Hindlimb muscle (tissue), 1 donor: Measurements from ENCODE around the gene KRTAP1-4. TPM values are rescaled to one million over a fixed set of nuclear protein-coding genes. Genes with fewer than 3 reads are reported as not detected.
"Not testable (repeated sequence)": the region's sequence is repeated elsewhere in the genome, so short reads cannot be mapped to it uniquely, and the experiment has no call there.

Source experiments
- DNase-seq: peaks from one replicate; pipeline ENCODE4 v3.0.0-alpha.2; 2013
- polyA plus RNA-seq: library from polyadenylated mRNA; unstranded; fragments of 120-200 nt; gene quantifications from one replicate; pipeline ENCODE4 v1.2.1, GENCODE V29; 2013; ENCODE audit not compliant: insufficient read length

The KRTAP1-4 gene
- polyA plus RNA-seq, 1 donor, result not detected

- DNase-seq, result not testable (repeated sequence)
Measured at GRCh38 chr17:41046735-41047465, 16.9 kb upstream of the KRTAP1-4 start, which contains the start of gene KRTAP2-1. Gene KRTAP2-1 (minus strand): TSS chr17:41047316. CDS start chr17:41047267, 49 bp downstream.

GRCh38 chr17:41042953-41043352 is 13.0 kb upstream of the KRTAP1-4 start:
- no peak for DNase-seq

DNA sequence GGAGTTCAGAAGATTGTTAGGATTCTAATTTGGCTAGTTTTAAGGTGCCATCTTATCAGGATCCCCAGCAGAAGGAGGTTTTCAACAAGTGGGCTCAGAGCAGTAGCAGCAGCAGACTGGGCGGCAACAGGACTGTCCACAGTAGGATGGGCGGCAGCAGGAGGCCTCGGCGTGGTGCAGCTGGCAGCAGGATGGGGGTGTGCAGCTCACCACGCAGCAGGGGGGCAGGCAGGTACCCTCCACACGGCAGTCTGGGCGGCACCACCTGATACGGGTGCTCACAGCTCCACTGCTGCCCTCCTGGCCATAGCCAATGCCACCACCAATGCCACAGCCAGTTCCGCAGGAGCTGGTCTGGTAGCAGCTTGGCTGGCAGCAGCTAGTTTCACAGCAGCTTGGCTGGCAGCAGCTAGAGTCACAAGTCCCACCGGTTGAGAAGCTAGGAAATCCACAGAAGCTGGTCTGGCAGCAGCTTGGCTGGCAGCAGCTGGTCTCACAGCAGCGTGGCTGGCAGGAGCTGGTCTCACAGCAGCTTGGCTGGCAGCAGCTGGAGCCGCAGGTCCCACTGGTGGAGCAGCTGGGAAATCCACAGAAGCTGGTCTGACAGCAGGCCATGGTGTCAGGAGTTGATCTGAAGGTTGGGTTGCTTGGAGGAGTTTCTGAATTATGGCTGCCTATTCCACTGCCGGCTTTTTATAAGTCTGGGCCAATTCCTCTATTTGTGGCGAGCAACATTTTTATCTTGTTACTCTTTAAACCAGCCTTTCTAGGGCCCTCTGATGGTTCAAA is 11.0 kb upstream of the KRTAP1-4 start, which contains the start of gene KRTAP1-1:
TSS of gene KRTAP1-1 (minus strand) at position 668 of the 789 bp plus-strand sequence. CDS start at position 615, 53 bp downstream.
- DNase-seq, result peak; percentile 6

DNA sequence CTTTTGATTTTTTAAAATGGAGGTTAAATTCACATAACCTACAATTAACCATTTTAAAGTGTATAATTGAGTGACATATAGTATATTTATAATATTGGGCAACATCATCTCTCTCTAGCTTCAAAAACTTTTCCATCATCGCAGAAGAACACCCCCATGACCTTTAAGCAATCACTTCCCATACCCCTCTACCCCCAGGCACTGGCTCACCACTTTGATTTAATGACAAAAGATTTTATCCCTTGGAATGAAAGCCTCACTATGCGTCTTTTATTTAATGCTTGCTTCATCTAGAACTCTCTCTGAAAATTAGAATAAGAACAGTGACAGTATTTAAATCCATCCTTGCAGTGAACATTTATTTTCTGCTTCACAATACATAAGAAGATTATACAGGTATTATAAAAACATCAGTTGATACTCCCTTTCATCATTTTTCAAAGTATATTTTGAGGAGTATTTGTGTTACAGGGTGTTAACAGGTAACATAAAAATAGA is 7.9 kb upstream of the KRTAP1-4 start:
- no peak for DNase-seq

DNA sequence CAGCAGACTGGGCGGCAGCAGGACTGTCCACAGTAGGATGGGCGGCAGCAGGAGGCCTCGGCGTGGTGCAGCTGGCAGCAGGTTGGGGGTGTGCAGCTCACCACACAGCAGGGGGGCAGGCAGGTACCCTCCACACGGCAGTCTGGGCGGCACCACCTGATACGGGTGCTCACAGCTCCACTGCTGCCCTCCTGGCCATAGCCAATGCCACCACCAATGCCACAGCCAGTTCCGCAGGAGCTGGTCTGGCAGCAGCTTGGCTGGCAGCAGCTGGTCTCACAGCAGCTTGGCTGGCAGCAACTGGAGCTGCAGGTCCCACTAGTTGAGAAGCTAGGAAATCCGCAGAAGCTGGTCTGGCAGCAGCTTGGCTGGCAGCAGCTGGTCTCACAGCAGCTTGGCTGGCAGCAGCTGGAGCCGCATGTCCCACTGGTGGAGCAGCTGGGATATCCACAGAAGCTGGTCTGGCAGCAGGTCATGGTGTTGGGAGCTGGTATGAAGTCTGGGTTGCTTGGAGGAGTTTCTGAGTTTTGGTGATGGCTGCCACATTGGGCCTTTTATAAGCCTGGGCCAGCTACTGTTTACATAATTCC is 4.4 kb upstream of the KRTAP1-4 start, which contains the start of gene KRTAP1-3:
TSS of gene KRTAP1-3 (minus strand) at position 529 of the 590 bp plus-strand sequence. CDS start at position 476, 53 bp downstream.
- not testable (repeated sequence) for DNase-seq

GRCh38 chr17:41026715-41027471 is 3.1 kb downstream of the KRTAP1-4 start, which contains the start of gene KRTAP1-5:
Gene KRTAP1-5 (minus strand): TSS chr17:41027208. CDS start chr17:41027155, 53 bp downstream.
- no peak for DNase-seq

DNA sequence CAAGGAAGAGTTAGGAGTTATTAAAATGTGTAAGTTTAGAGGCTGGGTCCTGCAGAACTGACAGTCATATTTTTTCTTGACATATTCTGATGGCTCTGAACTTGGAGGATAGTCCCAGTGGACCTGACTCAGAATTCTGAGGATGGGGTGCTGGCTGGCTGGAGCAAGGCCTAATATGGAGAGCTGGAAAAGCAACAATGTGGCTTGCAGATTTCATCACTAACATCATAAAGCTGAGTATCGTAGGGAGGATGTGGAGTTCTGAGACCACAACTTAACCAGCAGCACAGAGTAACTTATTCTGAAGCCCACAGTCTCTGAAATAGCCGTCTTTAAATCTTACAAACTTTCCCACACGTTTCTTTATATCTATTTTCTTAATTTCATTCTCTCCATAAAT is 5.3 kb downstream of the KRTAP1-4 start:
- DNase-seq, result no peak

DNA sequence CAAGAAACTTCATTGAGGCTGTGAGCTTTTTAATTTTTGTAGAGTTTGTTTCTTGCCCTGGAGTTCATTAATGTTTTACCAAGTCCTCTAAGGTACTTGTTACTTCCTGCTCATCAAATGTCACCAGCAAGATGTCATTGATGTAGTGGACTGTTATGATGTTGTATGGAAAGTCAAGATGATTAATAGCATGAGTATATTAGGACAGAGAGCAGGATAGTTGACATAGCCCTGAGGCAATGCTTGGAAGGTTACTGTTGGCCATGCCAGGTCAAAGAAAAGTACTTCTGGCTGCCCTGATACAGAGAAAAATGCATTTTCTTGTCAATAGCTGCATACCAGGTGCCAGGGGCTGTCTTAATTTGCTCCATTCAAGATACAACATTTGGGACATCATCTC is 9.7 kb downstream of the KRTAP1-4 start:
- no peak for DNase-seq

- DNase-seq, result no peak
Measured at GRCh38 chr17:41019415-41019814, 10.6 kb downstream of the KRTAP1-4 start.

DNA sequence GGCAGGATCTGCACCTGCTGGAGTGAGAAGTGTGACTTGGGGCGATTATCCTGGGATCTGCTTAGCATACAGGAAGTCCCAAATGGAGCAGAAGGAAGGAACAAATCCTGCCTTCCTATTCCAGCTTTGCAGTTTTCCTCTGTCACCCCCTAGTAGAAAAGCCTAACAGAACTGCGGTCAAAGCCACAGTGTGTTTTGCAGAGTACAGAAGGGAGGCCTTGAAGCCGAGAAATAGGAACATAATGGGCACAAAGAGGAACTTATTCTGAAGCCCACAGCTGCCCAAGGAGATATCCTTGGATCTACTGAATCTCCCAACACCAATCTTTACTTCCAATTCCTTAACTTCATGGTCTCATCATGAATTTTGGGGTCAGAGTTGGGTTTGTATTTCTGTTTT is 11.5 kb downstream of the KRTAP1-4 start:
- DNase-seq, result no peak

DNA sequence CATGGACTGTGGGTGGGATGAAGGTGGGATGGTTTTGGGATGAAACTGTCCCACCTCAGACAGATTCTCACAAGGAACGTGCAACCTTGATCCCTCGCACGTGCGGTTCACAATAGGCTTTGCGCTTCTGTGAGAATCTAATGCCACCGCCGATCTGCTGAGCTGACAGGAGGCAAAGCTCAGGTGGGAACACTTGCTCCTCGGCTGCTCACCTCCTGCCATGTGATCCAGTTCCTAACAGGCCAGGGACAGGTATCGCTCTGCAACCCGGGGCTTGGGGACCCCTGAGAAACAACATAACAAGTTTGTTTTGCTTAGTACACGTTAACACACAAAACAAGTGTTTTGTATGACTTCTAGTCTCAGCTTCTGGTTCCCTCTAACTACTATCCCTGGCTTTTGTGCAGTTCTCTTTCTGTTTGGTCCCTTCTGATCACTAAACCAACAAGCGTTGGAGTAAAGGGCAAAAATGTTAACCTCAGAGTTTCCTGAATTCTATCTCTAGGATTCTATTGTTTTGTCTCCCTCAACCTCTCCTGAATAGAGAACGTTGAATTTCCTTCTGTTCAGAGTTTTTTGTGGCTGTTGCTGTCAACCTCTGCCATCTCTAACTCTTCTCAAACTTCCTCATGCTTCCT is 13.3 kb downstream of the KRTAP1-4 start:
- DNase-seq, result no peak

DNA sequence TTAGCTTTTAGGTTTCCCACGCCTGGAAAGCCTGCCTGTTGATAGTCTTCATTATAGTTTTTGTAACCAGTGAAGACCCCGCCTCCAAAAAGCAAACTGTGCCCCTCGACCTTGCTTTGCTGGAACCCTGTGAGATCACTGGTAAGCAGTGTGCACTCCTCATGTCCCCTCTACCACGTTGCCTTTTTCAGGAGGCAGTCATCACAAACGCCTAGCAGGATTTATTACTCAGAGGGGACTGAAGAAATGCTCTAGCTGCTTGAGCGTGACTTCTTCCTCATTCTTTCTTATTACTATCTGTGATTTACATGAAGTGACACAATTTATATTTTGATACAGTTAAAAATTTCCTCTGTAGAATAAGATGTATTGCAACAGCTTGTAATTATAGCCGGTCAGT is 14.5 kb downstream of the KRTAP1-4 start:
- no peak for DNase-seq

DNA sequence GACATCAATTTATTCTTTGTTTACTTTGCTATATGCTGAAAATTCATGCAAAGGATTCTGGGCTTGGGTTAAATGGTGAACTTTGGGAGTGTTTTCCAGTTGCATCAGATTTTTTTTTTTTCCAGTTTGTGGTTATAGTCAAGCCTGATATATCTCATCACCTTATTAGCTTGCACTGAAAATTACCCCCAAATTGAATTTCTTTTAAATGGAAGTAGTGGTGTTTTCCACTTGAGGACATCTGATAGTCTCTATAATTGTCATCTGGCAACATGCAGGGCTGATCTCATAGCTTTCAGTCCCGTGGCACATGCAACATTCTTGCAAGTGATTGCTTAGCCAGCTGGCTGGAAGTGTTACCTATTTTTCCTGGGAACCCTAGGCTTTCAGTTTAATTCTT is 16.4 kb downstream of the KRTAP1-4 start:
- DNase-seq, result peak; percentile 9

DNA sequence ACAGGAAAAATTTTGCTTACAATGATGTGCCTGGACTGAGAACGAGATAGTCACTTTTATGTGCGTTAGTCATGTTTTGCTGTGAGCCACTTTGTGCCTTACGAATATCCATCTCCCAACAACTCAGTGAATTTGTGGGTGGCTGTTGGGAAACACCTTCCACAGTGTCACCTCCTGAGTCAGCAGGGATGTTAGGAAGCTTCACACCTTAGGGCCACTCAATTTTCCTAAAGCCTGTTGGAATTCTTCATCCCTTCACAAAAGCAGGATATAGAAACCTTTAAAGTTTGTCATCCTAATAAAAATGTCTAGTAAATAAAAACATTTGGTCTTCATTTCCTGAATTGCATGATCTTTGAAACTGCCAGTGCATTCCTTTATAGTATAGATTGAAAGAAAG is 16.8 kb downstream of the KRTAP1-4 start:
- DNase-seq, result no peak

DNA sequence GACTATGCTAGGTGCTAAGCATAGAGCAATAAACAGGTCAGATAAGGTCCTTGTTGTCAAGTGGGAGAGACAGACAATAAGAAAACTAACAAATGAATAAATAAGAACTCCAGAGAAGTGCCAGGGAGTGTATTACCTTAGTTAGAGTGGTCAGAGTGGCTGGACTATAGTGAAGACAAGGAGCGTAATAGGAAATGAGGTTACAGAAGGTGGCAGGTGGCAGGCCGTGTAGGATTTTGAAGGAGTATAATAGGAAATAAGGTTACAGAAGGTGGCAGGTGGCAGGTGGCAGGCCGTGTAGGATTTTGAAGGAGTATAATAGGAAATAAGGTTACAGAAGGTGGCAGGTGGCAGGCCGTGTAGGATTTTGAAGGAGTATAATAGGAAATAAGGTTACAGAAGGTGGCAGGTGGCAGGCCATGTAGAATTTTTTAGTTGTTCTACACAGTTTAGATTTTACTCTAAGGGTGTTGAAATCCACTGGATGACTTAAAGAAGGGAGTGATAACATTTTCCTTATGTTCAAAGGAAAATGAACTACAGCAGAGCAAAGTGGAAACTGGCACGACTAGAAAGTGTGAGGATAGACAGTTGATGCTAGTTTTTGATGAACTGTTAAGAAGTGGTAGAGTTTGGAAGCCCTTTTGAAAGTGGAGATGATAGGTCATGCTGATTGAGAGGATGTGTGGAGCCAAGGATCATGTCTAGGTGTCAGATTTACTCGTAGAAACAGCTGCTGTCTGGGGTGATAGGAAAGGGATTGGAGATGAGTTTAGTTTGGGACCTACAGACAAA is 17.5 kb downstream of the KRTAP1-4 start:
- DNase-seq, result no peak

DNA sequence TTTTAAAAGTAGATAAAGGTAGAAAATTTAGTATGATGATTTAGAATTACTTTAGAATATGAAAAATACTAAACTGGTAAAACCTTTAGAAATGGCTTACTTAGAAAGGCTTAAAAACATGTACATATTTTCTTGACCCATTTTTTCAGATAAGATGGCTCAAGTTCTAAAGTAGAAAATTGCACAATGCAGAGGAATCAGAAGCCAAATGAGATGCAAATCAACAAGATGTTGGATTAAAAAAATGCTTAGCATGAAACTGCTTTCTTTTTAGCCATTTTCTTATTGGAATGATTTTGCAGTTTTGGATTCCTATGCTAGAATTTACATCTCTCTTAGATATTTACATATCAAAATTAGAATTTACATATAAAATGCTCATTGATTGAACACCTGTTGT is 19.6 kb downstream of the KRTAP1-4 start:
- no peak for DNase-seq

DNA sequence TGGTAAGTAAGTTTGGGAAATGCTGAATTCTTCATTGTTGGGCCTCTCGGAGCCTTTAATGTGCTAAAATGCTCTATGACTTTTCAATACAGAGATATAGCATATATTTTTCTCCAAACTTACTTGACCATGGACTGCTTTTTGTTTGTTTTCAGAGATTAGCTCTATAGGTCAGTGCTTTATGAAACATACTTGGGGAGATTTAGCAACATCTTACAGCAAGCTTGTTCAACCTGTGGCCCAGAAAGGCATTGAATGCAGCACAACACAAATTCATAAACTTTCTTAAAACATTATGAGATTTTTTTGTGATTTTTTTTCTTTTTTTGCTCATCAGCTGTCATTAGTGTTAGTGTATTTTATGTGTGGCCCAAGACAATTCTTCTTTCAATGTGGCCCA is 20.1 kb downstream of the KRTAP1-4 start:
- DNase-seq, result no peak

- no peak for DNase-seq
Measured at GRCh38 chr17:41009301-41009760, 20.7 kb downstream of the KRTAP1-4 start.

DNA sequence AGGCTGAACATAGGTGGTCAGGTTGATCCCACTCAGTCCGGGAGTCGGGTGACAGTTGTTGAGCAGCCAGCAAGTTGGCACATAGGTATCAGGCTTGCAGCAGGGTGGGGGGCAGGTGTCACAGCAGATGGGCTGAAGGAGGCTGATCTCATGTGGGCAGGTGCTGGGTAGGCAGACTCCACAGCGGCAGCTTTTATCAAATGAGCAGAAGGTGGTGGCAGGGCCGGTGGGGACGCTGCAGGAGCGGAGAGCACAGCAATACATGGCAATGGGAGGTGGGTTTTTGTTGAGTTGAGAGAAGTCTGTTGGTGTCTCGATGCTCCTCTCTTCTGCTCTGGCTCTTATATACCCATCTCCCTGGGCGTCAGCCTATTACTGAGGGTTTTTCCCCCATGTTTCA is 21.2 kb downstream of the KRTAP1-4 start, which contains the start of gene KRTAP3-1:
TSS of gene KRTAP3-1 (minus strand) at position 318 of the 400 bp plus-strand sequence. CDS start at position 264, 54 bp downstream.
- DNase-seq, result no peak

GRCh38 chr17:41004397-41004796 is 25.6 kb downstream of the KRTAP1-4 start:
- no peak for DNase-seq
